Spleen (tissue), 7 donors: ENCODE measurements around the gene IFIT2.

Source experiments
- POLR2AphosphoS5 ChIP-seq, 3 donors: sonication (generic); formaldehyde crosslinking; IDR thresholded peaks; one replicate each; pipeline ENCODE4 v1.5.1; 2017; ENCODE audit warnings: antibody characterized with exemption in 3 of 3
- TF ChIP-seq, protein P1 (sequence below), 11 experiments: fragments of 200-600 bp in 7 of 11; fragments of 450-650 bp in 4 of 11; sonication (generic) in 4 of 11; IDR thresholded peaks in 8 of 11; conservative IDR thresholded peaks in 3 of 11; 1 replicate in 7 of 11; 2 replicates in 4 of 11; pipeline versions ENCODE4 v1.4.0 to v1.8.0; 2016 to 2021; ENCODE audit warnings: antibody characterized with exemption in 11 of 11, inconsistent platforms in 4 of 11, mild to moderate bottlenecking in 1 of 11
- donor health status: DM: no; HTN: no; CAD: no; lungs with moderate emphysema.
- donor health status: DM: no; HTN: no; CAD: no.
- donor health status: DM: no; HTN: no; CAD: no.

DNA sequence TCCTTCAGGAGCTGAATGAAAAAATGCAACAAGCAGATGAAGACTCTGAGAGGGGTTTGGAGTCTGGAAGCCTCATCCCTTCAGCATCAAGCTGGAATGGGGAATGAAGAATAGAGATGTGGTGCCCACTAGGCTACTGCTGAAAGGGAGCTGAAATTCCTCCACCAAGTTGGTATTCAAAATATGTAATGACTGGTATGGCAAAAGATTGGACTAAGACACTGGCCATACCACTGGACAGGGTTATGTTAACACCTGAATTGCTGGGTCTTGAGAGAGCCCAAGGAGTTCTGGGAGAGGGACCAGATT, 5.4 kb downstream of the IFIT2 start:
- TF ChIP-seq, protein P1, sequence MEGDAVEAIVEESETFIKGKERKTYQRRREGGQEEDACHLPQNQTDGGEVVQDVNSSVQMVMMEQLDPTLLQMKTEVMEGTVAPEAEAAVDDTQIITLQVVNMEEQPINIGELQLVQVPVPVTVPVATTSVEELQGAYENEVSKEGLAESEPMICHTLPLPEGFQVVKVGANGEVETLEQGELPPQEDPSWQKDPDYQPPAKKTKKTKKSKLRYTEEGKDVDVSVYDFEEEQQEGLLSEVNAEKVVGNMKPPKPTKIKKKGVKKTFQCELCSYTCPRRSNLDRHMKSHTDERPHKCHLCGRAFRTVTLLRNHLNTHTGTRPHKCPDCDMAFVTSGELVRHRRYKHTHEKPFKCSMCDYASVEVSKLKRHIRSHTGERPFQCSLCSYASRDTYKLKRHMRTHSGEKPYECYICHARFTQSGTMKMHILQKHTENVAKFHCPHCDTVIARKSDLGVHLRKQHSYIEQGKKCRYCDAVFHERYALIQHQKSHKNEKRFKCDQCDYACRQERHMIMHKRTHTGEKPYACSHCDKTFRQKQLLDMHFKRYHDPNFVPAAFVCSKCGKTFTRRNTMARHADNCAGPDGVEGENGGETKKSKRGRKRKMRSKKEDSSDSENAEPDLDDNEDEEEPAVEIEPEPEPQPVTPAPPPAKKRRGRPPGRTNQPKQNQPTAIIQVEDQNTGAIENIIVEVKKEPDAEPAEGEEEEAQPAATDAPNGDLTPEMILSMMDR (IDR thresholded peaks at IDR 0.05 in 8 of 11, conservative IDR thresholded peaks at IDR 0.05 in 3 of 11): no peak
- no peak for TF ChIP-seq POLR2AphosphoS5 (IDR thresholded peaks at IDR 0.05)
